GM20000 (cell line): Measurements from ENCODE around the gene ASAP2.

Source experiments
- DNase-seq: peaks from one replicate; pipeline ENCODE4 v3.0.0; 2012; ENCODE audit warnings: low spot score
- TF ChIP-seq, protein P1 (sequence below): IDR thresholded peaks from 2 replicates; pipeline ENCODE4 v1.5.1; 2012; ENCODE audit warnings: mild to moderate bottlenecking, control low read depth; ENCODE audit errors: extremely low read depth, missing control alignments

The ASAP2 gene

DNA sequence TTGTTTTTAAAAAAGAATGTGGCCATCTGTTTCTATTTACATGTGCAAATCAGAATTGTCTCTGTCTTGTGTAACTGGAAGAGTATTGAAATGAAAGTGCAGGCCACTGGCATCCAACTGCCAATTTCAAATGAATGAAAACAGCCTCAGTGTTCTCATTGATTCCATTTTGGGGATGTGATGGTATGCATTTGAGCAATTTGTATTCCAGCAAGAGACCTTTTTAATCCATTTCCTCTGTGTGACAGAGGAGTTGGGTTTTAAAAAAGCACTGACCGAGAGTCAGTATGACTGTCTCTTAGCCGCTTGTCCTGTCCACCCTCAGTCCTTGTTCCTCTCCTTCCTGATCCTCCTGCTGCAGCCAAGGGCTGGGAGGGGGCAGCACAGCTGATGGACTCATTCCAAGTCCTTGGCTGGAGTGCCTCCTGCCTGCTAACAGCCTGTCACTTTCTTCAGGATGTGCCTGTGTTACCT lies 50.0 kb downstream of the ASAP2 start:
- TF ChIP-seq, protein P1, sequence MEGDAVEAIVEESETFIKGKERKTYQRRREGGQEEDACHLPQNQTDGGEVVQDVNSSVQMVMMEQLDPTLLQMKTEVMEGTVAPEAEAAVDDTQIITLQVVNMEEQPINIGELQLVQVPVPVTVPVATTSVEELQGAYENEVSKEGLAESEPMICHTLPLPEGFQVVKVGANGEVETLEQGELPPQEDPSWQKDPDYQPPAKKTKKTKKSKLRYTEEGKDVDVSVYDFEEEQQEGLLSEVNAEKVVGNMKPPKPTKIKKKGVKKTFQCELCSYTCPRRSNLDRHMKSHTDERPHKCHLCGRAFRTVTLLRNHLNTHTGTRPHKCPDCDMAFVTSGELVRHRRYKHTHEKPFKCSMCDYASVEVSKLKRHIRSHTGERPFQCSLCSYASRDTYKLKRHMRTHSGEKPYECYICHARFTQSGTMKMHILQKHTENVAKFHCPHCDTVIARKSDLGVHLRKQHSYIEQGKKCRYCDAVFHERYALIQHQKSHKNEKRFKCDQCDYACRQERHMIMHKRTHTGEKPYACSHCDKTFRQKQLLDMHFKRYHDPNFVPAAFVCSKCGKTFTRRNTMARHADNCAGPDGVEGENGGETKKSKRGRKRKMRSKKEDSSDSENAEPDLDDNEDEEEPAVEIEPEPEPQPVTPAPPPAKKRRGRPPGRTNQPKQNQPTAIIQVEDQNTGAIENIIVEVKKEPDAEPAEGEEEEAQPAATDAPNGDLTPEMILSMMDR: no peak
- no peak for DNase-seq

DNA sequence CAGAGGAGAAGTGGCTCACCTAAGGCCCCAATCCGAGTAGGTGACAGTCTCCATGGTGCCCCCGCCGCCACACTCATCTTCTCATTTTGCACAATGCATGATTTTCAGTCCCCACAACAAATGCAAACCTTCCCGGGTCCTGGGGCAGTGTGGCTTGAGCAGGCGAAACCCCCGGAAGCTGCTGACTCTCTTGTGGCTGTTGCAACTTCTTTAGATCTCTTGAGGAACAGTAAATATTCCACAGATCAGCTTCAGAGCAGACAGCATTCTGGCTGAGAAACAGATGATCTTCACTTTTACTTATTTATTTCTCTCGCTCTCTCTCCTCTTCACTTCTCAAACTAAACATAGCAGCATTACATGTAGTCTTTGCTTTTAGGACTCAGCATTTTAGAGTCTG lies 51.9 kb downstream of the ASAP2 start:
- TF ChIP-seq, protein P1: no peak
- no peak for DNase-seq

DNA sequence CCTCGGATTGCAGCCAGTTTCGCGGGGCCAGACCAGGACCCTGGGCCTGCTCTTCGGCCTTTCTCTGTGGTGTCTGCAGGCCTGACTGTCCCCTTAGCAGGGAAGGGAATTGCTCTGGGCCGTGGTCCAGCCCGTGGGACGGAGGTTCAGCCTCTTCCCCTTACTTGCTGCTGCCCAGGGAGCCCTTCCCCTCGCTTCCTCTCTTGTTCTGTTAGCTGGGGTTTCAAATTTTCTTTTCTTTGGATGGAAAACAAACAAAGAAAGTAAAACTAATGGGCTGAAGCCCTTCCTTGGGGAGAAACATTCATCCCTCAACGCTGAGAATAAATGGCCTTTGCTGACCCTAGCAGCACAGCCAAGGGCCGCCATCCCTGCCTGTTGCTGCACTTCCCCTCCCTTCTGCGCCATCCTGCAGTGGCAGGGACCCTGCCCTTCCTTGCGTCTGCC lies 52.4 kb downstream of the ASAP2 start:
- TF ChIP-seq, protein P1: no peak
- no peak for DNase-seq

DNA sequence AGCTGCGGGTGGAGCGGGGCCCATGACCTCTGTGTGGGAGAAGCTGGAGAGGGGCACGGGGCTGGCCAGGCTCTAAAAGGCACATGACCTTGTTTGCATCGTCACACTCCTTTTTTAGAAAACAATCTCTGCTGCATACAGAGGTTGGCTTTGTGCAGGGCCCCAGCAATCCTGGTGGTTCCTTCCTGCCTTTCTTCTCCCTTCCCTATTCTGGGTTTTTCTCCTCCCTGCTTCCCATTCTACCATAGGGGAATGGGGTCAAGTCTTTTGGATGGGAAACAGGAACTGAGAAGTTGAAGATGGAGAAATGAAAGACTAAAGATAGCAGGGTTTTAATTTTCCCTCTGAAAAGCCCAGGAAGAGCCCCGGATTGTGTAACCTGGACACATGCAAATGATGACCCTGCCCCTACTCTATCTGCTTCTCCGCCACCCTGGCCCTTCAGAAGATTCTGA lies 53.9 kb downstream of the ASAP2 start:
- TF ChIP-seq, protein P1: no peak
- no peak for DNase-seq

DNA sequence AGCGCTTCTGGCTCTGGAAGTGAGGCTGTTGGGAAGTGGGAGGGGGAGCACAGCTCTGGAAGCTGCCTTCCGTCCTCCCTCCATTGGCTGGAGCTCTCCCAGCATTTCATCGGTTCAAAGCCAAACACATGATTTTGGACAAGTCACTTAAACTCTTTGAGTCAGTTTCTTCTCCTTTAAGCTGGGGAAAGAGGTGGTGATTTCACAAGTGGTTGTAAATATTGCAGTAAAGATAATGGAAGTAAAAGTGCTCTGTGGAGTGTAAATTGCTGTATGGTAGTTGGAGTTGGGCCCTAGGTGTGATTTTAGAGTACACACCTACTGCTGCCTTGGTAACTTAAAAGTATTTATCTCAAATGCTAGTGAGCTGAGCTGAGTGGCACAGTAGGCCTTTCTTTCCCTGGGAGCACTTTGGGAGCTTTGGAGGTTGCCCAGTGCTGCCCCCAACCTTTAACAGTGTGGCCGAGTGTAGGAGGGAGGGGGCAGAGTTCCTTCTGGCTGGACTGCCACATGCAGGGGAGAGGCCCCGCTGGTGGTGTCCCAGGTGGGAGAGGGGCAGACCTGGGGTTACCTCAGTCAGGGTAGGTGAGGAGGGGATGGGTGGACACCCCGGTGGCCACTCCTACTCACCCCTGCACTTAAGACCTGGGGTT lies 54.7 kb downstream of the ASAP2 start:
- DNase-seq: no peak
- TF ChIP-seq, protein P1: no peak

DNA sequence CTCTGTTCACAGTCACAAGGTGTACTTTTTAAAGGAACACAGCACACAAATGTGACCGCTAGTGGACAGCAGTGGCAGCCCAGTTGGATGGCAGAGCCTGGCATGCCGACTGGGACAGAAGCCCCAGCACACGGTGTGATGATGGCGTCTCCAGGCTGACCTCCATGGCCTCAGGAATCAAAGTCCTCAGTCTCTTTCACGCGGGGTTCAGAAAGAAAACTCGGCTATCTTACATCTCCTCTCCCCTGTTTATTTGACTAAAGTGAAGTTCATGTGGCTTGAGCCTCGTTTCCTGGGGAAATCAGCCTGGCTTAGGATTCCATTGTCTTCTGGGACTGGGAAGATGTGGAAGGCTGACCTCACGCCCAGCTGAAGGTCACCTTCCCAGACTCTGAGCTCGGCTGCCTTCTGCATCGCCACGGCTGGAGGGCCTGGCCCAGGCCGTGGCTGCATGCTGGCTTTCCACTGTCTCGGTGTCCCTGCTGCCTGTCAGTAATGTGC lies 56.1 kb downstream of the ASAP2 start:
- DNase-seq: no peak
- TF ChIP-seq, protein P1: no peak

DNA sequence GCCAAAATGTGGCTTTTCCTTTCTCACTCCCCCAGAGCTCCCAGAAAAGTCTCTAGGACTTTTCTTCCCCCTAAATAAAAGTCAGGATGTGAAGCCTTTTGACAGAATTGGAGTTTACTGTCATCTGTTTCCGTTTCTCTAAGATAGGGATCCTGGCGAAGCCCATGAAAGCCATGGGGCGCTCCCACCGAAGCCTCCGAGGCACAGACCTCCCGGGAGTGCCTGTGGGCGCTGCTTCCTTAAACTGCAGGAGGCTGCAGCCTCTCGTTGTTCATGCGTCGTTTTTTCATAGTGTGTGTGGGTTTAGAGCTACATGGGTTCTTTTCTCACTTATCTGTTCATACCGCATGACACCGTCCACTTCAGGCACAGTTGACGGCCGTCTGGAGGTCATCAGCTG lies 56.8 kb downstream of the ASAP2 start:
- TF ChIP-seq, protein P1: no peak
- DNase-seq: no peak
